Measurements from ENCODE around the gene RUNDC1.

RUNDC1 gene

DNA sequence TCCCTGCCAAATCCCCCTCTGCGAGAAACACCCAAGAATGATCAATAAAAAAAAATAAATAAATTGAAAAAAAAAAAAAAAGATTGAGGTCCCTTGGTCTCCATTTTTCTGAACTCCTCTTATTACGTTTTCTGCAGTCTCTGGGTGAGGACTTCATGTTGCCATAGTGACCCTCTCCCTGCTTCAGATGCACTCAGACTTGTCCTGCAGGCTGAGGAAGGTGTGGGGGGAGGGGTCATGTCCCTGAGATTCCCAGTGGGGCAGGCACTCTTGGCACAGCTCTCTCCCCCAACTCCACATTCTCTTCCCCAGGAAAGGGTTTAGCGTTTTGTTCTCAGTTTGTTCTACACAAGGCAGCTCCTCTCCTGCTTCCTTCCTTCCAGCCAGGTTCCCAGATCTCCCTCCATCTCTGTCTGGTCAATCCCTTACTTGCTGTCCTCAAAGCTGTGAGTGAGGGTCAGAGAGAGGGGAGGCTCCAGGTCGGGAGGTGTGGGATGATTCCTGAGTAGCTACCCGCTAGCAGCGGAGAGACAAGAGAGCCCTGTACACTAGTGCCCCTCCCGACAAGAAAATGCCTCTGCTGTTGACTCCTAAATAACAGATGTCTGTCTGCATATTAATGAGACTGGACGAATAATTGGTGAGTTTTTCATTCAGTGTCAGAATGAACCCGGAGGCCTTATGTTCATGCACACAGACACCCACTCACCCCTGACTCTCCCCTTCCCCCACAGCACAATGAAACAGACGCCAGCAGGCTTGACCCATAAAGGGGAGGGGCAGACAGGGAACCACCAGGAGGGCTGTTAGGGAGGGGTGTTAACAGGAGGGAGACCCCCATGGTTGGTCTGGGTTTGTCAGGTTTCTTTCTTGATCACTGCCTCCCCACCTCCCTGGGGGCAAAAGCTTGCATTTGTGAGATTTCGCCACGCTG lies 53.9 kb downstream of the RUNDC1 start:
- in situ Hi-C loops (cut with MboI; ENCODE audit: low sequenced_read_pairs), result no loop called here

DNA sequence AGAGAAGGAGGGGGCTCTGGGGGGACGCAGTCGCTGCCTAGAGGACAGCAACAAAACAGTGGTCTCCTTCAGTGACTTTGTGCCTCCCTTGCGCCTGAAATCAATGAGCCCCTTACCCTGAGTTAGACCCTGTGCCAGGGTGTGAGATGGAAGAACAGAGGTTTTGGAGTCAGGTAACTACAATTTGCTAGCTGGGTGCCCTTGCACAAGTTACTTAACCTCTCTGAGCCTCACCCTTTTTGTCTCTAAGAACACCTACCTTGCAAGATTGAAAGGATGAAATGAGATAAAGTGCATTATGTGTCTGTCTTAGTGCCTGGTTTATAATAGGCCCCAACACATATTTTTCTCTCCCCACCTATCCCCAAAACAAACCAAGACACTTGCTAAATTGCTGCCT lies 54.5 kb downstream of the RUNDC1 start:
- in situ Hi-C loops (cut with MboI; ENCODE audit: low sequenced_read_pairs), result no loop called here

DNA sequence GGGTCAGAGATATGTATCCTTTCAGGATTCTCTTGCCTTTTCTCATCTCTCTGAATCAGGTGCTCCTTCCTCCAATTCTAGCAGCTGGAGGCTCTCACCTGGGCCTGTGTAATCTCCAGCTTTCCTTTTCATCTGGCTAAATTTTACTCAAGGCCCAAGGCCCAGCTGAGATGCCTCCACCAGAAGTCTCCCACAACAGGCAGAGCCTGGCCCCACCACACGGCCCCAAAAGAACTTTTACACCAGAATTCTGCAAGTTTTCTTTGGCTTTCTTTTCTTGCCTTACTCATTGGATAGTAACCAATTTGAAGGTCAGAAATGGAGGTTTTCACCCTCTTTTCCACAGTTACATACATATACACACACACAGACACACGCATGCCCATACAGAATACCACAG lies 59.3 kb downstream of the RUNDC1 start:
- in situ Hi-C loops (cut with MboI; ENCODE audit: low sequenced_read_pairs), result no loop called here

DNA sequence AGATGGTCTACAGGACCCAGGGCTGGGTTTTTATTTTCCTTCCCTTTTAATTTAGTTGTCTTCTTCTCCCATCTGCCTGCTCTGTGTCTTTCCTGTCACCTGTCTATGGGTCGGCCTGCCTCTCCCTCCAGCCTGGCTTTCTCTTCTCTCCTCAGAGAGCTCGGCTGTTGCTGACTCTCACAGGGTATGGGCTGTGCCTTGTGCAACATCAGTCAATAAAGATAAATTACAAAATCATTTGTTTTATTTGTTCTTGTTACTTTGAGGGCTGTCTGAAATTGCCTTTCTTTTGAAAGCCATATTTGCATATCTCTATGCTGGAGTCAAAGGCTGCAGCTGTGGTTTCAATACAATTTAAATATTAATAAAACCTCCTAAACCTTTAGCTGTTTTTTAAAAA lies 60.3 kb downstream of the RUNDC1 start:
- in situ Hi-C loops (cut with MboI; ENCODE audit: low sequenced_read_pairs), result no loop called here

DNA sequence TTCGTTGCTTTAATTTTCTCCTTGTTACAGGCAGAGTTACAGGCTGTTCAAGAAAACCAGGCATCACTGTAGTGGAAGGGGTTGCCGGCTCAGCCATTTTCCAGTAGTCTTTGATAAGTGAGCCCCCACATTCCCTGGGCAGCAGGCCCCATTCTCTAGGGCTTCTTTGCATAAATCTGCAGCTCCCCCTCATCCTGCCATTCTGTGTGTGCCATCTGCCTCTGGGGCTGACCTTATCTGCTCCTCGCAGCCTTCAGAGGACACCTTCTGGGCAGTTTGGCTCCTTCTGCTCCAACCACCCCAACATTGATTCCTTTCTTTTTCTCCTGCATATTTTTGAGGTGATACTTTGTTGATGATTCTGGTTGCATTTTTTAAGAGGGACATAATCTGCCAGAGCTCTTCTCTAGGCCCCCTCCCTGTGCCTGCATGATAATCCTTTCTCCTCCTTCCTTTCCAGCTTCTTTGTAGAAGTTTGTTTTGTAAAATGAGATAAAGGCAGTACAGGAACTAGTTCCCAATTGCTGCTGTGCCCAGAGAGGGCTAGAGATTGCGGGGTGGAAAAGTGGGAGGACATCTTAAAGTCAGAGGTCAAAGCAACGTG lies 61.8 kb downstream of the RUNDC1 start:
- in situ Hi-C loops (cut with MboI; ENCODE audit: low sequenced_read_pairs), result no loop called here
